K562 (cell line): ENCODE measurements around the gene SLX4IP. TPM values are rescaled to one million over a fixed set of nuclear protein-coding genes. Genes with fewer than 3 reads are reported as not detected.

Source experiments
- ATAC-seq: fragments of 200-7000 bp; cut with Tn5 transposase; 3 replicates; pipeline ENCODE4 v1.9.1; 2020; ENCODE audit warnings: moderate library complexity
- BruUV-seq: library from RNA; stranded (reverse); fragments of 400-500 nt; replicated peaks from 2 replicates; lab custom pipeline; 2021; lab: Mats Ljungman, UMichigan
- CTCF ChIA-PET: fragments of 300-600 bp; formaldehyde crosslinking; extraction: SDS; loops from one replicate; lab custom pipeline; 2021; ENCODE audit warnings: low intra/inter-chr PET ratio; lab: Yijun Ruan, JAX
- POLR2A ChIA-PET: fragments of 300-600, 350-650 bp; sonication (Branson Sonifier 250); formaldehyde crosslinking; extraction: SDS; loops from one replicate; lab custom pipeline; 2021; ENCODE audit warnings: antibody characterized with exemption, inconsistent platforms; lab: Yijun Ruan, JAX
- DNase-seq, 4 experiments: peaks; one replicate each; pipeline versions ENCODE4 v3.0.0 to v3.0.0-alpha.2; 2011 to 2018; ENCODE audit warnings: low spot score in 3 of 4, mixed read lengths in 3 of 4; ENCODE audit errors: extremely low read depth in 1 of 4
- FAIRE-seq: peaks from 2 replicates; lab custom pipeline; 2011; peaks lifted over from hg19 to GRCh38; lab: Jason Lieb, UNC
- H2AFZ ChIP-seq: 2 replicates; pipeline ENCODE4 v1.6.0; 2011; ENCODE audit warnings: low read depth, low read length, control low read depth, inconsistent platforms
- H3K27ac ChIP-seq: fragments of 200-600 bp; 3 replicates; pipeline ENCODE4 v1.8.0; 2011; ENCODE audit warnings: low read depth, mild to moderate bottlenecking, control low read depth, inconsistent platforms, low read length, moderate library complexity, mixed read lengths; ENCODE audit errors: extremely low read depth
- H3K27me3 ChIP-seq, 2 experiments: fragments of 300-600 bp in 1 of 2; 2 replicates in 1 of 2; 3 replicates in 1 of 2; pipeline versions ENCODE4 v1.6.0 to v1.8.0; 2011; ENCODE audit warnings: inconsistent platforms in 2 of 2, low read length in 2 of 2, mild to moderate bottlenecking in 1 of 2, mixed read lengths in 1 of 2, moderate library complexity in 1 of 2; ENCODE audit not compliant: control insufficient read depth in 2 of 2, insufficient read depth in 2 of 2
- H3K36me3 ChIP-seq: fragments of 300-600 bp; 3 replicates; pipeline ENCODE4 v1.8.0; 2011; ENCODE audit warnings: mild to moderate bottlenecking, low read length, inconsistent platforms; ENCODE audit not compliant: control insufficient read depth, insufficient read depth
- H3K4me1 ChIP-seq, 2 experiments: fragments of 200-600 bp in 1 of 2; replicated peaks in 1 of 2; 2 replicates in 1 of 2; 3 replicates in 1 of 2; pipeline versions ENCODE4 v1.5.1 to v1.8.0; 2011; ENCODE audit warnings: inconsistent platforms in 2 of 2, low read length in 2 of 2, mild to moderate bottlenecking in 1 of 2, mixed read lengths in 1 of 2, moderate library complexity in 1 of 2; ENCODE audit not compliant: control insufficient read depth in 2 of 2, insufficient read depth in 2 of 2
- H3K4me2 ChIP-seq: 2 replicates; pipeline ENCODE4 v1.6.1; 2011; ENCODE audit warnings: low read length, control low read depth, inconsistent platforms, mixed read lengths; ENCODE audit not compliant: insufficient read depth
- H3K4me3 ChIP-seq: fragments of 200-600 bp; sonication (generic), shearing (Covaris generic); 2 replicates; pipeline ENCODE4 v1.5.1; 2016; ENCODE audit warnings: control low read depth, inconsistent platforms
- H3K79me2 ChIP-seq: fragments of 200-600 bp; 3 replicates; pipeline ENCODE4 v1.8.0; 2011; ENCODE audit warnings: low read length, inconsistent platforms; ENCODE audit not compliant: control insufficient read depth, insufficient read depth
- H3K9ac ChIP-seq, 2 experiments: 2 replicates each; pipeline versions ENCODE4 v1.6.0 to v1.6.1; 2011; ENCODE audit warnings: low read depth in 2 of 2, low read length in 2 of 2, control low read depth in 1 of 2, inconsistent platforms in 1 of 2, mild to moderate bottlenecking in 1 of 2, mixed read lengths in 1 of 2; ENCODE audit not compliant: insufficient read depth in 1 of 2
- H3K9me1 ChIP-seq: one replicate; pipeline ENCODE4 v1.6.0; 2011; ENCODE audit warnings: inconsistent platforms, mild to moderate bottlenecking, low read length, moderate library complexity; ENCODE audit not compliant: control insufficient read depth, insufficient read depth
- H3K9me3 ChIP-seq: replicated peaks from 2 replicates; pipeline ENCODE4 v1.5.1; 2011; ENCODE audit warnings: low read depth, low read length, inconsistent platforms; ENCODE audit not compliant: control insufficient read depth, insufficient read depth
- H4K20me1 ChIP-seq: replicated peaks from 2 replicates; pipeline ENCODE4 v1.6.1; 2011; ENCODE audit warnings: low read length, inconsistent platforms, mixed read lengths; ENCODE audit not compliant: control insufficient read depth, insufficient read depth
- HNRNPUL1 ChIP-seq: fragments of 200-400 bp; formaldehyde crosslinking; IDR thresholded peaks from 2 replicates; pipeline ENCODE4 v1.6.1; 2017; ENCODE audit warnings: low read length
- JUN ChIP-seq, 2 experiments: sonication (generic) in 1 of 2; formaldehyde crosslinking in 1 of 2; IDR thresholded peaks; 2 replicates each; pipeline versions ENCODE4 v1.6.1 to v1.8.0; 2012 to 2022; ENCODE audit warnings: borderline replicate concordance in 2 of 2, mild to moderate bottlenecking in 2 of 2, improper control_type of control experiment in 1 of 2, low read depth in 1 of 2, low read length in 1 of 2, missing genetic modification reagents in 1 of 2
- KDM5B ChIP-seq: fragments of 200-600 bp; sonication (generic); IDR thresholded peaks from 2 replicates; pipeline ENCODE4 v1.6.1; 2012; ENCODE audit warnings: low read depth, mild to moderate bottlenecking, moderate library complexity, low read length, control low read depth, inconsistent platforms; ENCODE audit not compliant: insufficient replicate concordance
- MBD2 ChIP-seq: sonication (generic); IDR thresholded peaks from 2 replicates; pipeline ENCODE4 v1.6.1; 2016; ENCODE audit warnings: low read depth, borderline replicate concordance
- RBM25 ChIP-seq: fragments of 200-400 bp; formaldehyde crosslinking; IDR thresholded peaks from 2 replicates; pipeline ENCODE4 v1.6.1; 2018; ENCODE audit warnings: low read length, low read depth, moderate library complexity; ENCODE audit not compliant: severe bottlenecking
- SRSF1 ChIP-seq: fragments of 200-400 bp; formaldehyde crosslinking; IDR thresholded peaks from 2 replicates; pipeline ENCODE4 v1.6.1; 2017; ENCODE audit warnings: mild to moderate bottlenecking, low read depth, low read length, moderate library complexity
- ZFP1 ChIP-seq: fragments of 450-650 bp; formaldehyde crosslinking; IDR thresholded peaks from 2 replicates; pipeline ENCODE4 v1.4.0; 2020; ENCODE audit warnings: mild to moderate bottlenecking, mixed read lengths
- ZNF766 ChIP-seq: fragments of 200-800 bp; sonication (Bioruptor generic); conservative IDR thresholded peaks from 2 replicates; pipeline ENCODE4 v1.6.1; 2016; ENCODE audit warnings: missing genetic modification characterization, missing compliant biosample characterization
- WGBS: fragments of 100-300 bp; shearing (Covaris generic); methylation state at CpG from one replicate; pipeline ENCODE4 v1.1.6; 2016; ENCODE audit warnings: low coverage, mixed read lengths; ENCODE audit not compliant: insufficient coverage; ENCODE audit errors: missing lambda C conversion rate; 5-methylcytosine and 5-hydroxymethylcytosine counted together
- in situ Hi-C: fragments of 300-500 bp; cut with MboI; formaldehyde crosslinking; loops from 4 replicates; pipeline ENCODE4 v1.15.0; 2018; ENCODE audit warnings: inconsistent platforms, mixed read lengths
- intact Hi-C: fragments of 100-400 bp; cut with micrococcal nuclease; formaldehyde crosslinking; loops from 2 replicates; pipeline ENCODE4 v1.14.2; 2022
- polyA plus RNA-seq, 8 experiments: library from polyadenylated mRNA; depleted of rRNA in 4 of 8; stranded (reverse) in 5 of 8; unstranded in 3 of 8; fragments of >200 nt; fragmentation: Nextera tagmentation in 2 of 8; fragmentation: Illumina TruSeq in 1 of 8; extraction: Ambion mirVana in 2 of 8; extraction: Trizol in 1 of 8; gene quantifications; 2 replicates each; pipeline versions ENCODE4 v1.2.1 to v1.2.3, GENCODE V29; 2011 to 2014; ENCODE audit warnings: inconsistent platforms in 1 of 8, missing spikeins in 1 of 8
- total RNA-seq, 7 experiments: library from RNA; depleted of rRNA in 6 of 7; stranded (reverse); fragments of >200 nt in 6 of 7; fragmentation: Illumina TruSeq in 2 of 7; extraction: Trizol in 2 of 7; gene quantifications; 2 replicates each; pipeline versions ENCODE4 v1.2.1 to v1.2.3, GENCODE V29; 2011 to 2021; ENCODE audit warnings: low replicate concordance in 1 of 7
- TF ChIP-seq, protein P1 (sequence below): fragments of 250-450 bp; sonication (Bioruptor Pico); IDR thresholded peaks from 2 replicates; pipeline ENCODE4 v1.4.0; 2020; ENCODE audit warnings: borderline replicate concordance
- TF ChIP-seq, protein P2 (sequence below), 2 experiments: fragments of 450-650 bp; IDR thresholded peaks; 2 replicates each; pipeline ENCODE4 v1.6.1; 2018; ENCODE audit warnings: mild to moderate bottlenecking in 2 of 2, low read depth in 1 of 2; ENCODE audit not compliant: partially characterized antibody in 2 of 2

Gene SLX4IP
- total and polyA plus RNA-seq, 9 of the 15 experiments (the other 6 are each of a cell fraction or from before 2014, with no cell fraction given), result 1.5 to 5.9 (median 3.5) TPM

DNA sequence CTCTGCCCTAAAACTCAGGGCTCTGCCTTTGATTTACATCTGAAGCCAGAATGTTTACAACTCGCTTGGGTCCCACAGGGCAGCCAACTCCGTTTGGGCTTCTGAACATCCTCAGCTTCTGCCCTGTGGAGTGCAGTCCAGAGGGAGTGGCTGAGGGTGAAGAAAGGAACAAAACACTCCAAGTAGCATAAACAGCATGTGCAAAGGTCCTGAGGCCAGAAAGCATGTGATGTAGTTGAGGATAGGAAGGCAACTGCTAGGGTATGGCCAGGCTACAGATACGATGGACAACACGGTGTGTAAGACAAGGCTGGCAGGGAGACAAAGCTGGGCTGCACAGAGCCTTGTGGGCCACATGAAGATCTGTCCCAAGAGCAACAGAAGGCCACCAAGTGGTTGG is 226.2 kb downstream of the SLX4IP start:
- H2AFZ ChIP-seq, result no peak overlapping the region
- H3K79me2 ChIP-seq, result no peaks in the 10 kb centered on the region
- BruUV-seq, result no TSS peak
- intact Hi-C loops, result no loop called here
- H3K4me2 ChIP-seq, result no peak overlapping the region
- in situ Hi-C loops, result no loop called here
- H3K9me3 ChIP-seq, result no peaks in the 10 kb centered on the region
- no peak for TF ChIP-seq SRSF1
- peak; percentile 56 for TF ChIP-seq RBM25
- TF ChIP-seq ZNF766, result no peak
- no peak for TF ChIP-seq ZFP1 (CRISPR knock-in tag)
- H3K4me3 ChIP-seq, result no peak overlapping the region
- H3K27ac ChIP-seq, result no peak overlapping the region
- H3K27me3 ChIP-seq, result peaks cover 0 to 33% of the 10 kb centered on the region in 2 experiments; a peak in 2 of 5 replicates
- no peaks in the 10 kb centered on the region for H3K9me1 ChIP-seq
- POLR2A ChIA-PET, result no interaction called here
- FAIRE-seq, result no peak
- H3K36me3 ChIP-seq, result no peaks in the 10 kb centered on the region
- CTCF ChIA-PET, result no interaction called here
- DNase-seq, result no peak
- no peaks in the 10 kb centered on the region for H3K4me1 ChIP-seq
- no peak for ATAC-seq
- WGBS, result 0% methylated on average over 4 of the region's 4 CpGs
- no peak overlapping the region for H3K9ac ChIP-seq
- H4K20me1 ChIP-seq, result no peaks in the 10 kb centered on the region

DNA sequence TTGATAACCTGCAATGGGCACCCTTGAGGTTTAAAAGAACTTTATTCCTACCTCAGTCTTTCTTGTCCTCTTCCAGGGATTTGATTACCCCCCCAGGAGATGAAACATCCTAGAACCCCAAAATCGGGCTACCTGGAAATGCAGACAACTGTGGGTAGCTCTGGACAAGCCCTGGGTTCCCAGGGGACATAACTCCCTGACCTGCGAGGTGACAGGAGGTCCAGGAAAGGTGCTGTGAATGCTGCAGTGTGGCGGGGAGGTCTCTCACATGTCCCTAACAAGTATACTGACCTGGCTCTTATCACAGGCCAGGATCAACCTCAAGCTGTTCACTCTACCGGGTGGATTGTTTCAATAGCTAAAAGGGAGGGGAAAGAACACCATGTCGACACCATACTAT is 227.0 kb downstream of the SLX4IP start:
- no peaks in the 10 kb centered on the region for H3K36me3 ChIP-seq
- ChIA-PET CTCF (no interaction called here), POLR2A (interaction anchor here (0.6 kb wide), 1 partner anchor 25 kb away, joined by 3 read pairs; no protein-coding TSS in a partner anchor)
- WGBS, result 0% methylated on average over 4 of the region's 5 CpGs
- no peak overlapping the region for H3K4me3 ChIP-seq
- no peaks in the 10 kb centered on the region for H3K9me1 ChIP-seq
- peaks cover 0 to 42% of the 10 kb centered on the region in 2 experiments; a peak in 2 of 5 replicates for H3K27me3 ChIP-seq
- H4K20me1 ChIP-seq, result no peaks in the 10 kb centered on the region
- intact Hi-C loops, result no loop called here
- H3K9ac ChIP-seq, result no peak overlapping the region
- no peak overlapping the region for H3K27ac ChIP-seq
- H3K79me2 ChIP-seq, result no peaks in the 10 kb centered on the region
- in situ Hi-C loops, result no loop called here
- no peaks in the 10 kb centered on the region for H3K9me3 ChIP-seq
- BruUV-seq, result no TSS peak
- DNase-seq, result no peak
- H3K4me2 ChIP-seq, result no peak overlapping the region
- no peak for FAIRE-seq
- H3K4me1 ChIP-seq, result no peaks in the 10 kb centered on the region
- no peak overlapping the region for H2AFZ ChIP-seq
- no peak for ATAC-seq
- TF ChIP-seq, protein P1, sequence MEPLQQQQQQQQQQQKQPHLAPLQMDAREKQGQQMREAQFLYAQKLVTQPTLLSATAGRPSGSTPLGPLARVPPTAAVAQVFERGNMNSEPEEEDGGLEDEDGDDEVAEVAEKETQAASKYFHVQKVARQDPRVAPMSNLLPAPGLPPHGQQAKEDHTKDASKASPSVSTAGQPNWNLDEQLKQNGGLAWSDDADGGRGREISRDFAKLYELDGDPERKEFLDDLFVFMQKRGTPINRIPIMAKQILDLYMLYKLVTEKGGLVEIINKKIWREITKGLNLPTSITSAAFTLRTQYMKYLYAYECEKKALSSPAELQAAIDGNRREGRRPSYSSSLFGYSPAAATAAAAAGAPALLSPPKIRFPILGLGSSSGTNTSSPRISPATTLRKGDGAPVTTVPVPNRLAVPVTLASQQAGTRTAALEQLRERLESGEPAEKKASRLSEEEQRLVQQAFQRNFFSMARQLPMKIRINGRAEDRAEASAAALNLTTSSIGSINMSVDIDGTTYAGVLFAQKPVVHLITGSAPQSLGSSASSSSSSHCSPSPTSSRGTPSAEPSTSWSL (CRISPR knock-in tag), result no peak
- TF ChIP-seq HNRNPUL1 (no peak), MBD2 (no peak), KDM5B (no peak), JUN (IDR thresholded peaks at IDR 0.05; ENCODE audit: borderline replicate concordance, low read depth, low read length) (no peak), JUN (CRISPR knock-in tag; IDR thresholded peaks at IDR 0.05; ENCODE audit: borderline replicate concordance) (no peak)
- TF ChIP-seq, protein P2, sequence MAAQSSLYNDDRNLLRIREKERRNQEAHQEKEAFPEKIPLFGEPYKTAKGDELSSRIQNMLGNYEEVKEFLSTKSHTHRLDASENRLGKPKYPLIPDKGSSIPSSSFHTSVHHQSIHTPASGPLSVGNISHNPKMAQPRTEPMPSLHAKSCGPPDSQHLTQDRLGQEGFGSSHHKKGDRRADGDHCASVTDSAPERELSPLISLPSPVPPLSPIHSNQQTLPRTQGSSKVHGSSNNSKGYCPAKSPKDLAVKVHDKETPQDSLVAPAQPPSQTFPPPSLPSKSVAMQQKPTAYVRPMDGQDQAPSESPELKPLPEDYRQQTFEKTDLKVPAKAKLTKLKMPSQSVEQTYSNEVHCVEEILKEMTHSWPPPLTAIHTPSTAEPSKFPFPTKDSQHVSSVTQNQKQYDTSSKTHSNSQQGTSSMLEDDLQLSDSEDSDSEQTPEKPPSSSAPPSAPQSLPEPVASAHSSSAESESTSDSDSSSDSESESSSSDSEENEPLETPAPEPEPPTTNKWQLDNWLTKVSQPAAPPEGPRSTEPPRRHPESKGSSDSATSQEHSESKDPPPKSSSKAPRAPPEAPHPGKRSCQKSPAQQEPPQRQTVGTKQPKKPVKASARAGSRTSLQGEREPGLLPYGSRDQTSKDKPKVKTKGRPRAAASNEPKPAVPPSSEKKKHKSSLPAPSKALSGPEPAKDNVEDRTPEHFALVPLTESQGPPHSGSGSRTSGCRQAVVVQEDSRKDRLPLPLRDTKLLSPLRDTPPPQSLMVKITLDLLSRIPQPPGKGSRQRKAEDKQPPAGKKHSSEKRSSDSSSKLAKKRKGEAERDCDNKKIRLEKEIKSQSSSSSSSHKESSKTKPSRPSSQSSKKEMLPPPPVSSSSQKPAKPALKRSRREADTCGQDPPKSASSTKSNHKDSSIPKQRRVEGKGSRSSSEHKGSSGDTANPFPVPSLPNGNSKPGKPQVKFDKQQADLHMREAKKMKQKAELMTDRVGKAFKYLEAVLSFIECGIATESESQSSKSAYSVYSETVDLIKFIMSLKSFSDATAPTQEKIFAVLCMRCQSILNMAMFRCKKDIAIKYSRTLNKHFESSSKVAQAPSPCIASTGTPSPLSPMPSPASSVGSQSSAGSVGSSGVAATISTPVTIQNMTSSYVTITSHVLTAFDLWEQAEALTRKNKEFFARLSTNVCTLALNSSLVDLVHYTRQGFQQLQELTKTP (IDR thresholded peaks at IDR 0.05; ENCODE audit: low read depth in 1 of 2, partially characterized antibody in 2 of 2), result no peak
